ENCODE results near the gene RICTOR.

The RICTOR gene

GRCh38 chr5:39072925-39073766, 1.1 kb downstream of the RICTOR start (continued):
- TF ChIP-seq ZNF221 (tag by site-specific recombination; IDR thresholded peaks at IDR 0.05; ENCODE audit: borderline replicate concordance), result no peak
- TF ChIP-seq ZBTB11 (tag by site-specific recombination; conservative IDR thresholded peaks at IDR 0.05; ENCODE audit: low read depth), result peak; percentile 36; the same call in 1 of the 2 replicates
- peak; percentile 83 for TF ChIP-seq ZBTB17 (tag by site-specific recombination; IDR thresholded peaks at IDR 0.05)
- TF ChIP-seq ZNF571 (tag by site-specific recombination; IDR thresholded peaks at IDR 0.05), result no peak
- no peak for TF ChIP-seq KLF16 (tag by site-specific recombination; IDR thresholded peaks at IDR 0.05)
- no peak for TF ChIP-seq ZNF416 (tag by site-specific recombination; IDR thresholded peaks at IDR 0.05)
- no peak for TF ChIP-seq GLIS1 (tag by site-specific recombination; IDR thresholded peaks at IDR 0.05)
- TF ChIP-seq HIC1 (tag by site-specific recombination; IDR thresholded peaks at IDR 0.05), result no peak
- no peak for TF ChIP-seq ZNF292 (tag by site-specific recombination; IDR thresholded peaks at IDR 0.05; ENCODE audit: borderline replicate concordance, low read depth)
- TF ChIP-seq GLI2 (tag by site-specific recombination; IDR thresholded peaks at IDR 0.05; ENCODE audit: borderline replicate concordance, low read depth), result no peak
- no peak for TF ChIP-seq TRIM28 (IDR thresholded peaks at IDR 0.05; ENCODE audit: borderline replicate concordance, low read length)
- no peak for TF ChIP-seq ZNF10 (tag by site-specific recombination; IDR thresholded peaks at IDR 0.05)
- no peak for TF ChIP-seq ELK4 (IDR thresholded peaks at IDR 0.05; ENCODE audit: borderline replicate concordance, low read depth, low read length)
- peak; percentile 48 for TF ChIP-seq ZFHX2 (tag by site-specific recombination; conservative IDR thresholded peaks at IDR 0.05)
- TF ChIP-seq ZNF362 (tag by site-specific recombination; IDR thresholded peaks at IDR 0.05), result peak; percentile 22; the same call in 1 of the 2 replicates
- no peak for TF ChIP-seq ZNF248 (tag by site-specific recombination; IDR thresholded peaks at IDR 0.05)
- no peak for TF ChIP-seq ZNF704 (tag by site-specific recombination; IDR thresholded peaks at IDR 0.05)
- no peak for TF ChIP-seq ZNF560 (tag by site-specific recombination; IDR thresholded peaks at IDR 0.05; ENCODE audit: borderline replicate concordance)
- no peak for TF ChIP-seq ZBTB1 (tag by site-specific recombination; IDR thresholded peaks at IDR 0.05)
- TF ChIP-seq ZNF18 (tag by site-specific recombination; IDR thresholded peaks at IDR 0.05), result no peak
- no peak for TF ChIP-seq ZNF37A (tag by site-specific recombination; IDR thresholded peaks at IDR 0.05)
- no peak for TF ChIP-seq ZNF792 (tag by site-specific recombination; IDR thresholded peaks at IDR 0.05)
- no peak for TF ChIP-seq YY1 (tag by site-specific recombination; IDR thresholded peaks at IDR 0.05)
- TF ChIP-seq MEIS1 (CRISPR knock-in tag; IDR thresholded peaks at IDR 0.05; ENCODE audit: borderline replicate concordance), result no peak
- TF ChIP-seq ZNF239 (tag by site-specific recombination; IDR thresholded peaks at IDR 0.05), result no peak
- no peak; the same call in 1 of the 2 replicates for TF ChIP-seq IKZF3 (tag by site-specific recombination; IDR thresholded peaks at IDR 0.05)
- TF ChIP-seq ZNF692 (tag by site-specific recombination; IDR thresholded peaks at IDR 0.05), result peak; percentile 46; the same call in 1 of the 2 replicates
- TF ChIP-seq HOXC10 (CRISPR knock-in tag; IDR thresholded peaks at IDR 0.05), result no peak
